Peyer's patch (tissue), 4 donors: Measurements from ENCODE around the gene MEGF10.

ENCODE experiments used
- CTCF ChIP-seq, 6 experiments: fragments of 450-650 bp in 4 of 6; fragments of 200-600 bp in 2 of 6; sonication (generic) in 1 of 6; IDR thresholded peaks; one replicate each; pipeline ENCODE4 v1.5.1; 2017 to 2019; ENCODE audit warnings: antibody characterized with exemption in 6 of 6, mild to moderate bottlenecking in 3 of 6, moderate library complexity in 1 of 6
- POLR2A ChIP-seq, 2 donors: fragments of 450-650 bp; IDR thresholded peaks; one replicate each; pipeline ENCODE4 v1.5.1; 2017; ENCODE audit warnings: antibody characterized with exemption in 2 of 2, mild to moderate bottlenecking in 2 of 2, moderate library complexity in 2 of 2

GRCh38 chr5:127428748-127429147, 138.2 kb downstream of the MEGF10 start:
- TF ChIP-seq CTCF (IDR thresholded peaks at IDR 0.05) (no peak), POLR2A (IDR thresholded peaks at IDR 0.05) (no peak)
